Peyer's patch (tissue), 4 donors: ENCODE data around the gene ZGPAT. TPM values are rescaled to one million over a fixed set of nuclear protein-coding genes. Genes with fewer than 3 reads are reported as not detected.

Experiments used
- DNase-seq, 3 donors: peaks; one replicate each; pipeline ENCODE4 v3.0.0-alpha.2; 2017 to 2019
- H3K27ac ChIP-seq, 4 donors: fragments of 200-600 bp; sonication (generic); one replicate each; pipeline ENCODE4 v1.5.1; 2016 to 2019
- H3K27me3 ChIP-seq, 2 donors: fragments of 200-600 bp; sonication (generic); one replicate each; pipeline ENCODE4 v1.5.1; 2019
- H3K36me3 ChIP-seq, 3 donors: fragments of 200-600 bp; sonication (generic); one replicate each; pipeline ENCODE4 v1.5.1; 2016 to 2019
- H3K4me1 ChIP-seq, 4 donors: fragments of 200-600 bp; sonication (generic); one replicate each; pipeline ENCODE4 v1.5.1; 2016 to 2019
- H3K4me3 ChIP-seq, 4 donors: fragments of 200-600 bp; sonication (generic); 1 replicate in 3 of 4; 2 replicates in 1 of 4; pipeline ENCODE4 v1.5.1; 2016 to 2019; ENCODE audit warnings: mild to moderate bottlenecking in 1 of 4
- H3K9me3 ChIP-seq, 4 donors: fragments of 200-600 bp; sonication (generic); one replicate each; pipeline ENCODE4 v1.5.1; 2016 to 2019; ENCODE audit warnings: mild to moderate bottlenecking in 1 of 4
- CTCF ChIP-seq, 6 experiments: fragments of 450-650 bp in 4 of 6; fragments of 200-600 bp in 2 of 6; sonication (generic) in 1 of 6; IDR thresholded peaks; one replicate each; pipeline ENCODE4 v1.5.1; 2017 to 2019; ENCODE audit warnings: antibody characterized with exemption in 6 of 6, mild to moderate bottlenecking in 3 of 6, moderate library complexity in 1 of 6
- POLR2A ChIP-seq, 2 donors: fragments of 450-650 bp; IDR thresholded peaks; one replicate each; pipeline ENCODE4 v1.5.1; 2017; ENCODE audit warnings: antibody characterized with exemption in 2 of 2, mild to moderate bottlenecking in 2 of 2, moderate library complexity in 2 of 2
- total RNA-seq, 4 donors: library from RNA; depleted of rRNA; stranded (reverse); fragments of >200 nt; gene quantifications; one replicate each; pipeline ENCODE4 v1.1.0, GENCODE V29; 2016

Gene ZGPAT
- total RNA-seq, 4 donors from 2014 or later: 48.9 to 67.7 (median 54.7) TPM

DNA sequence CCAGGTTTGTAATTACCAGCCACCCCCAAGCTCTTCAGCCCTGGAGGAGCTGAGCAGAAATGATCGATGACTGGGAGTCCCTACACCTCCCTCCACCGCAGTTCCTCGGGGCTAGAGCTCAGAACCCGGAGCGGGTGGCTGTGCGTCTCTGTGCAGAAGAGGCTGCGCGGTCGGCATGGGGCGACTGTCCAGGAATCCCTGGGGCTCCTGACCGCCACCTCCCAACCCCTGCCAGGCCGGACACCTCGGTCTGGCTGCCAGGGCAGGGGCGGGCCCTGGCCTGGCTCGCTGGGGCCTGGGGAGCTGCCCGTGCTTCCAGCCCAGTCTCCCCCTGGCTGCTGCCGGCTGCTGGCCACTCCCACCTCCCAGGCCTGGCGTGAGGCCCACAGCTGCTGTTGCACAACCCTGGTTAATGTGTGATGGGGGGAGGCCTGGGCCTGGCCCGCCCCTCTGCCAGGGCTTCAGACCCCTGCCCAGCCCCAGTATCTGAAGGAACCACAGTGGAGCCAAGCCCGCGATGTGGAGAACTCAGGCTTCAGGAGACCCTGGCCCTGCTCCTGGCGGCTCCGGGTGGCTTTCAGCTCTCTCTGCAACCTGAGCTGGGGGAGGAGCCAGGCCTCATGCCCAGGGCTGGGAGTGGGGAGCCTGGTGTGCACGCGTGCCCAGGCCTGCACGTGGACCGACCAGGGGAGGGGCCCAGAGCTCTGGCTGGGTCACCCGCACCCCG is 33.0 kb downstream of the ZGPAT start:
- H3K27me3 ChIP-seq: no peaks in the 10 kb centered on the region
- peak; percentile 51 to 93 (median 91) for DNase-seq
- H3K4me1 ChIP-seq: peaks cover 0 to 51% (median 34%) of the 10 kb centered on the region in 4 donors
- no peaks in the 10 kb centered on the region for H3K9me3 ChIP-seq
- peaks cover 0 to 25% (median 0%) of the 10 kb centered on the region in 3 donors for H3K36me3 ChIP-seq
- H3K4me3 ChIP-seq: peak overlapping the region; percentile 52 to 74 (median 66)
- peak overlapping the region; percentile 76 to 86 (median 83) for H3K27ac ChIP-seq
- TF ChIP-seq POLR2A (IDR thresholded peaks at IDR 0.05) (peak; percentile 24), CTCF (IDR thresholded peaks at IDR 0.05) (peak in 2 of 6 experiments; percentile 52 to 56)

DNA sequence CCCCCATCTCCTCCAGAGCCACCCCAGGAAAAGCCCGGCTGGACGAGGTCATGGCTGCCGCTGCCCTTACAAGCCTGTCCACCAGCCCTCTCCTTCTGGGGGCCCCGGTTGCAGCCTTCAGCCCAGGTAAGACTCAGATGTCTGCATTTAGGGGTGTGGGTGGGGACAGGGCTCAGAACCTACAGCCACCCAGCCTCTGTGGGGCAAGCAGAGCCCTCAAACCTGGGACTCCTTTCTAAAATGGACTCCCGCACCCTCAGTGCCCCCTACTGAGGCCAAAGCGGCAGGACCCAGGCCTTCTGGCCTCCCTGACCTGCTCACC is 33.5 kb downstream of the ZGPAT start:
- H3K4me1 ChIP-seq: peaks cover 0 to 46% (median 31%) of the 10 kb centered on the region in 4 donors
- peak overlapping the region in 2 of 4 donors; percentile 3 to 74 for H3K4me3 ChIP-seq
- no peak for DNase-seq
- H3K36me3 ChIP-seq: peaks cover 0 to 22% (median 0%) of the 10 kb centered on the region in 3 donors
- peak overlapping the region; percentile 76 to 86 (median 83) for H3K27ac ChIP-seq
- H3K9me3 ChIP-seq: no peaks in the 10 kb centered on the region
- H3K27me3 ChIP-seq: no peaks in the 10 kb centered on the region
- TF ChIP-seq POLR2A (IDR thresholded peaks at IDR 0.05): no peak
- no peak for TF ChIP-seq CTCF (IDR thresholded peaks at IDR 0.05)

DNA sequence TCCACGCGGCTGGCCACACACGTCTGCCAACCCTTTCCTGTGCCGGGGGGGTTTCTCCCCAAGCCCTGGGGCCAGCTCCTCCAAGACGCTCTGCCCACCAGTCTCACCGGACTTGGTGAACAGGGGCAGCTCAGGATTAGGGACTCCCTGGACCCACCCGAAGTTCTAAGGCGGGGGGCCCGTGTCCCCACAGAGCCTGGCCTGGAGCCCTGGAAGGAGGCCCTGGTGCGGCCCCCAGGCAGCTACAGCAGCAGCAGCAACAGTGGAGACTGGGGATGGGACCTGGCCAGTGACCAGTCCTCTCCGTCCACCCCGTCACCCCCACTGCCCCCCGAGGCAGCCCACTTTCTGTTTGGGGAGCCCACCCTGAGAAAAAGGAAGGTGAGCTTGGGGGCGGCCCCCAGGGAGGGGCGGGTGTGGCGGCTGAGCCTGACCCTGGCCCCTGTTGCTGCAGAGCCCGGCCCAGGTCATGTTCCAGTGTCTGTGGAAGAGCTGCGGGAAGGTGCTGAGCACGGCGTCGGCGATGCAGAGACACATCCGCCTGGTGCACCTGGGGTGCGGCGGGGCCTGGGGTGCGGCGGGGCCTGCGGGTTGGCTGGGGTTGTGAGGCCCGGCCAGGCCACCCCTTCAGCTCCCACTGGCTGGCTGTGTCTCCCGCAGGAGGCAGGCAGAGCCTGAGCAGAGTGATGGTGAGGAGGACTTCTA is 34.0 kb downstream of the ZGPAT start:
- Histone ChIP-seq H3K27me3 (no peaks in the 10 kb centered on the region), H3K4me3 (peak overlapping the region in 2 of 4 donors; percentile 3 to 74), H3K4me1 (peaks cover 0 to 41% (median 30%) of the 10 kb centered on the region in 4 donors), H3K9me3 (no peaks in the 10 kb centered on the region), H3K36me3 (peaks cover 0 to 22% (median 0%) of the 10 kb centered on the region in 3 donors), H3K27ac (peak overlapping the region; percentile 76 to 86 (median 83))
- TF ChIP-seq POLR2A (IDR thresholded peaks at IDR 0.05) (no peak), CTCF (IDR thresholded peaks at IDR 0.05) (no peak)
- DNase-seq: no peak

DNA sequence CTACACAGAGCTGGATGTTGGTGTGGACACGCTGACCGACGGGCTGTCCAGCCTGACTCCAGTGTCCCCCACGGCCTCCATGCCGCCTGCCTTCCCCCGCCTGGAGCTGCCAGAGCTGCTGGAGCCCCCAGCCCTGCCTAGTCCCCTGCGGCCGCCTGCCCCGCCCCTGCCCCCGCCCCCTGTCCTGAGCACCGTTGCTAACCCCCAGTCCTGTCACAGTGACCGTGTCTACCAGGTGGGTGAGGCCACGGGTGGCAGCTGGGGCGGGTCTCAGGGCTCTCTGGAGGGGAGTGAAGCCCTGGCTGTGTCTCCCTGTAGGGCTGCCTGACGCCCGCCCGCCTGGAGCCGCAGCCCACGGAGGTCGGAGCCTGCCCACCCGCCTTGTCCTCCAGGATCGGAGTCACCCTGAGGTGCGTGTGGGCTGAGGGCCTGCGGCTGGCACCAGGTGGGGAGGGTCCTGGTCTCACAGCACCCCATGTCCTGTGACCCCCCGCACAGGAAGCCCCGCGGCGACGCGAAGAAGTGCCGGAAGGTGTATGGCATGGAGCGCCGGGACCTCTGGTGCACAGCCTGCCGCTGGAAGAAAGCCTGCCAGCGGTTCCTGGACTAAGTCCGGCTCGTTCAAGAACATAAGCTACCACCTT is 34.7 kb downstream of the ZGPAT start:
- no peak overlapping the region for H3K27ac ChIP-seq
- DNase-seq: no peak

More for the DNA sequence above, 34.7 kb downstream of the ZGPAT start:
- Histone ChIP-seq H3K36me3 (peaks cover 0 to 22% (median 0%) of the 10 kb centered on the region in 3 donors), H3K4me3 (no peak overlapping the region), H3K27me3 (no peaks in the 10 kb centered on the region), H3K9me3 (no peaks in the 10 kb centered on the region), H3K4me1 (peaks cover 0 to 34% (median 26%) of the 10 kb centered on the region in 4 donors)
- no peak for TF ChIP-seq POLR2A (IDR thresholded peaks at IDR 0.05)
- no peak for TF ChIP-seq CTCF (IDR thresholded peaks at IDR 0.05)
